Measurements from ENCODE around the gene PTDSS2.

Gene PTDSS2

GRCh38 chr11:532527-532985 is 82.5 kb downstream of the PTDSS2 start:
- TF ChIP-seq, protein P1, sequence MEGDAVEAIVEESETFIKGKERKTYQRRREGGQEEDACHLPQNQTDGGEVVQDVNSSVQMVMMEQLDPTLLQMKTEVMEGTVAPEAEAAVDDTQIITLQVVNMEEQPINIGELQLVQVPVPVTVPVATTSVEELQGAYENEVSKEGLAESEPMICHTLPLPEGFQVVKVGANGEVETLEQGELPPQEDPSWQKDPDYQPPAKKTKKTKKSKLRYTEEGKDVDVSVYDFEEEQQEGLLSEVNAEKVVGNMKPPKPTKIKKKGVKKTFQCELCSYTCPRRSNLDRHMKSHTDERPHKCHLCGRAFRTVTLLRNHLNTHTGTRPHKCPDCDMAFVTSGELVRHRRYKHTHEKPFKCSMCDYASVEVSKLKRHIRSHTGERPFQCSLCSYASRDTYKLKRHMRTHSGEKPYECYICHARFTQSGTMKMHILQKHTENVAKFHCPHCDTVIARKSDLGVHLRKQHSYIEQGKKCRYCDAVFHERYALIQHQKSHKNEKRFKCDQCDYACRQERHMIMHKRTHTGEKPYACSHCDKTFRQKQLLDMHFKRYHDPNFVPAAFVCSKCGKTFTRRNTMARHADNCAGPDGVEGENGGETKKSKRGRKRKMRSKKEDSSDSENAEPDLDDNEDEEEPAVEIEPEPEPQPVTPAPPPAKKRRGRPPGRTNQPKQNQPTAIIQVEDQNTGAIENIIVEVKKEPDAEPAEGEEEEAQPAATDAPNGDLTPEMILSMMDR (IDR thresholded peaks at IDR 0.05; ENCODE audit: low read depth, low read length), result no peak
- H3K4me3 ChIP-seq (ENCODE audit: low read depth, low read length), result no peak overlapping the region
- no peak for DNase-seq (ENCODE audit: low read depth, low spot score)
- in situ Hi-C loops (cut with HindIII; ENCODE audit: low sequenced_read_pairs), result no loop called here

DNA sequence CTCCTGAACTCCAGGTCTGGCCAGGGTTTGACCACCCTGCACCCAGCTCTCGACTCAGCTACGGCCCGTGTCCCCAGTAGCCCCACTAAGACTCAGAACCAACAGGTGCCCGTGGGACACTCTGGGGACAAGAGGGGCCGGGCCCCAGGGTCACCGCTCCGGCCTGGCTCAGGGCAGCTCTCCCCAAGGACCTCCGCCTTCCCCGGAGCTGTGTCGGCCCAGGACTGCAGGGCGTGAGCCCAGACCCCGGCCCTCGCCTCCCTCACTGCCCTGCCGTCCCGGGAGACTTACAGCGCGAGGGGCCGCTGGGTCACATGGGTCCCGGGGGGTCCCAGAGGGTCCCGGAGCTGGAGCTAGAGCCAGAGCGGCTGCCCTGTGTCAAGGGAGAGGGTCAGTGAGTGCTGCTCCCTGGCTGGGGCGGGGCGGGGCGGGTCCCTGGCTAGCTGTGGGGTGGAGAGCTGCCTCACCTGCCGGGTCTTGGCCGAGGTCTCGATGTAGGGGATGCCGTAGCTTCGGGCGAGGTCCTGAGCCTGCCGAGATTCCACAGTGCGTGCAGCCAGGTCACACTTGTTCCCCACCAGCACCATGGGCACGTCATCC is 83.0 kb downstream of the PTDSS2 start:
- no peak overlapping the region for H3K4me3 ChIP-seq (ENCODE audit: low read depth, low read length)
- in situ Hi-C loops (cut with HindIII; ENCODE audit: low sequenced_read_pairs), result no loop called here
- TF ChIP-seq, protein P1 (IDR thresholded peaks at IDR 0.05; ENCODE audit: low read depth, low read length), result no peak
- DNase-seq (ENCODE audit: low read depth, low spot score), result no peak

GRCh38 chr11:533586-534395 is 83.7 kb downstream of the PTDSS2 start:
- TF ChIP-seq, protein P1 (IDR thresholded peaks at IDR 0.05; ENCODE audit: low read depth, low read length), result no peak
- DNase-seq (ENCODE audit: low read depth, low spot score), result no peak
- in situ Hi-C loops (cut with HindIII; ENCODE audit: low sequenced_read_pairs), result no loop called here
- peak overlapping the region; percentile 71 for H3K4me3 ChIP-seq (ENCODE audit: low read depth, low read length)

DNA sequence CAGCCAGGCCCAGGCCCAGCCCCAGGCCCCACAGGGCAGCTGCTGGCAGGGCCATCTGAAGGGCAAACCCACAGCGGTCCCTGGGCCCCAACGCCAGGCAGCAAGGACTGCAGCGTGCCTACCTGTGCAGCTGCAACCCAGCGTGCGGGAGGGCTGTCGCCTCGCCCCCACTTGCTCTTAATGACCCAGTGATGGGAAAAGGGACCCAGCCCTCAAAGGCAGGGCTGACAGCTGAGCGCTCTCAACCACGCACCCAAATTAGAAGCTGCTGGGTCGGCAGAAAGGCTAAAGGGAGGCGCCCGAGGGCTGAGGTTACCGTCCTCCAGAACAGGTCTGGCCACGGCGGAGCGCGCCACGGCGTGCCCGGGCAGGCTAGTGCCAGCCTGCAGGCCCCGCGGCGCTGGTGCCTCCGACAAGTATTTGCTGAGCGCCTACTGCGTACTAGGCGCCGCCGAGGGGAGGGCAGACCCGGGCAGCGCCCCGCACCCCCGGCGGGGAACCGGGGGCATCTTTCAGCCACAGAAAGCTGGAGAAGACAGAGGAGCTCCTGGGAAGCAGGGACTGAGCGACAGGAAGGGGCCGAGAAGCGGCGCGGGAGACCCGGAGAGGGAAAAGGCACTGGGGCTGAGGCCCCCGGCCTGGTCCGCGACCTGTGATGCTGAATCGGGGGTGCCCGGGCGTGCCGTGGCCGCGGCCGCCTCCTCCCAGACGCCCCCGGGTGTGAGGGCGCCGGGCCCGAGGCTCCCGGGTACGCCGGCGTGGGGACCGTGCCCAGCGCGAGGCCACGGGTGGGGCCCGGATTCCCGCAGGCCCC is 84.5 kb downstream of the PTDSS2 start:
- peak overlapping the region; percentile 71 for H3K4me3 ChIP-seq (ENCODE audit: low read depth, low read length)
- in situ Hi-C loops (cut with HindIII; ENCODE audit: low sequenced_read_pairs), result no loop called here
- no peak for DNase-seq (ENCODE audit: low read depth, low spot score)
- TF ChIP-seq, protein P1 (IDR thresholded peaks at IDR 0.05; ENCODE audit: low read depth, low read length), result no peak

GRCh38 chr11:535210-535518 is 85.1 kb downstream of the PTDSS2 start:
- DNase-seq (ENCODE audit: low read depth, low spot score), result no peak
- in situ Hi-C loops (cut with HindIII; ENCODE audit: low sequenced_read_pairs), result no loop called here
- H3K4me3 ChIP-seq (ENCODE audit: low read depth, low read length), result peak overlapping the region; percentile 71
- TF ChIP-seq, protein P1 (IDR thresholded peaks at IDR 0.05; ENCODE audit: low read depth, low read length), result no peak
